GM23338 (cell line): ENCODE measurements around the gene LRIG1. TPM values are rescaled to one million over a fixed set of nuclear protein-coding genes. Genes with fewer than 3 reads are reported as not detected.

Experiments used
- ATAC-seq: fragments of 200-7000 bp; cut with Tn5 transposase; 3 replicates; pipeline ENCODE4 v1.9.1; 2020
- DNase-seq: peaks from one replicate; pipeline ENCODE4 v3.0.0-alpha.2; 2015; ENCODE audit warnings: low spot score
- H2AFZ ChIP-seq: fragments of 200-600 bp; sonication (generic); 2 replicates; pipeline ENCODE4 v1.8.0; 2016; ENCODE audit warnings: antibody characterized with exemption, mild to moderate bottlenecking, moderate library complexity
- H3F3A ChIP-seq: fragments of 200-600 bp; sonication (generic); replicated peaks from 2 replicates; pipeline ENCODE4 v1.8.0; 2017; ENCODE audit warnings: antibody characterized with exemption, mixed run types, low read depth
- H3K27ac ChIP-seq: fragments of 200-600 bp; sonication (generic); 2 replicates; pipeline ENCODE4 v1.6.1; 2016; ENCODE audit warnings: low read depth
- H3K27me3 ChIP-seq: fragments of 200-600 bp; sonication (generic); 2 replicates; pipeline ENCODE4 v1.8.0; 2016; ENCODE audit warnings: mild to moderate bottlenecking, mixed run types, moderate library complexity; ENCODE audit not compliant: insufficient read depth
- H3K36me3 ChIP-seq: fragments of 200-600 bp; sonication (generic); 2 replicates; pipeline ENCODE4 v1.8.0; 2016; ENCODE audit warnings: mild to moderate bottlenecking; ENCODE audit not compliant: insufficient read depth
- H3K4me1 ChIP-seq: fragments of 200-600 bp; sonication (generic); 2 replicates; pipeline ENCODE4 v1.8.0; 2016; ENCODE audit warnings: mild to moderate bottlenecking, moderate library complexity; ENCODE audit not compliant: insufficient read depth
- H3K4me2 ChIP-seq: fragments of 200-600 bp; sonication (generic); 2 replicates; pipeline ENCODE4 v1.7.1; 2017; ENCODE audit warnings: mixed run types
- H3K4me3 ChIP-seq: fragments of 200-600 bp; sonication (generic); 2 replicates; pipeline ENCODE4 v1.6.1; 2016; ENCODE audit warnings: mixed run types
- H3K79me2 ChIP-seq: fragments of 200-600 bp; sonication (generic); replicated peaks from 2 replicates; pipeline ENCODE4 v1.8.0; 2017; ENCODE audit warnings: mild to moderate bottlenecking; ENCODE audit not compliant: insufficient read depth
- H3K9me2 ChIP-seq: fragments of 200-600 bp; sonication (generic); 2 replicates; pipeline ENCODE4 v1.8.0; 2017; ENCODE audit not compliant: insufficient read depth
- H4K20me1 ChIP-seq: fragments of 200-600 bp; sonication (generic); replicated peaks from 2 replicates; pipeline ENCODE4 v1.8.0; 2017; ENCODE audit warnings: mild to moderate bottlenecking; ENCODE audit not compliant: insufficient read depth
- H3K27ac Mint-ChIP-seq: 2 replicates; pipeline ENCODE4 v1.8.0; 2020; ENCODE audit warnings: inconsistent platforms, mild to moderate bottlenecking, moderate library complexity, mixed read lengths
- H3K27me3 Mint-ChIP-seq: 3 replicates; pipeline ENCODE4 v1.8.0; 2022; ENCODE audit warnings: low read depth, mild to moderate bottlenecking, moderate library complexity, mixed read lengths, inconsistent platforms; ENCODE audit not compliant: insufficient read depth, poor library complexity
- H3K36me3 Mint-ChIP-seq: 3 replicates; pipeline ENCODE4 v1.8.0; 2021; ENCODE audit warnings: low read depth, mild to moderate bottlenecking, inconsistent platforms, moderate library complexity, mixed read lengths
- H3K4me1 Mint-ChIP-seq: 3 replicates; pipeline ENCODE4 v1.8.0; 2020; ENCODE audit warnings: mild to moderate bottlenecking, inconsistent platforms, mixed read lengths
- H3K4me3 Mint-ChIP-seq: 3 replicates; pipeline ENCODE4 v1.8.0; 2021; ENCODE audit warnings: moderate library complexity, mild to moderate bottlenecking, inconsistent platforms, mixed read lengths
- H3K9me3 Mint-ChIP-seq: 3 replicates; pipeline ENCODE4 v1.8.0; 2020; ENCODE audit warnings: moderate library complexity, mild to moderate bottlenecking, inconsistent platforms, mixed read lengths
- CREB1 ChIP-seq: fragments of 250-450 bp; sonication (Bioruptor Pico); IDR thresholded peaks from 2 replicates; pipeline ENCODE4 v1.5.0; 2020; ENCODE audit warnings: low read depth, mild to moderate bottlenecking, moderate library complexity
- CTCF ChIP-seq, 2 experiments: fragments of 200-600 bp in 1 of 2; sonication (generic) in 1 of 2; conservative IDR thresholded peaks; 2 replicates each; pipeline versions ENCODE4 v1.5.1 to v1.6.1; 2016 to 2017; ENCODE audit warnings: antibody characterized with exemption in 2 of 2, low read depth in 2 of 2, mild to moderate bottlenecking in 2 of 2, moderate library complexity in 1 of 2
- EZH2 ChIP-seq: fragments of 200-600 bp; sonication (generic); IDR thresholded peaks from one replicate; pipeline ENCODE4 v1.8.0; 2017; ENCODE audit warnings: antibody characterized with exemption, mild to moderate bottlenecking, low read depth; ENCODE audit not compliant: unreplicated experiment
- JUNB ChIP-seq: IDR thresholded peaks from one replicate; pipeline ENCODE4 v1.6.1; 2016; ENCODE audit warnings: antibody characterized with exemption; ENCODE audit not compliant: unreplicated experiment
- NANOG ChIP-seq: IDR thresholded peaks from 2 replicates; pipeline ENCODE4 v1.6.1; 2016; ENCODE audit warnings: antibody characterized with exemption, borderline replicate concordance
- POLR2AphosphoS5 ChIP-seq: IDR thresholded peaks from 2 replicates; pipeline ENCODE4 v1.6.1; 2016; ENCODE audit warnings: antibody characterized with exemption, low read depth
- STAT1 ChIP-seq: IDR thresholded peaks from one replicate; pipeline ENCODE4 v1.6.1; 2016; ENCODE audit warnings: antibody characterized with exemption; ENCODE audit not compliant: unreplicated experiment
- ZNF331 ChIP-seq: fragments of 250-450 bp; sonication (Bioruptor Pico); IDR thresholded peaks from 2 replicates; pipeline ENCODE4 v1.5.0; 2020; ENCODE audit warnings: low read depth, mild to moderate bottlenecking, moderate library complexity
- ZNF462 ChIP-seq: fragments of 250-450 bp; sonication (Bioruptor Pico); IDR thresholded peaks from 2 replicates; pipeline ENCODE4 v1.5.0; 2020; ENCODE audit warnings: mild to moderate bottlenecking, moderate library complexity
- polyA plus RNA-seq: library from polyadenylated mRNA; unstranded; fragments of >200 nt; fragmentation: Nextera tagmentation; extraction: Ambion mirVana; gene quantifications from 2 replicates; pipeline ENCODE4 v1.2.1, GENCODE V29; 2016
- total RNA-seq: library from RNA; depleted of rRNA; stranded (reverse); fragments of >200 nt; shearing (Covaris generic); gene quantifications from 2 replicates; pipeline ENCODE4 v1.2.3, GENCODE V29; 2014

LRIG1 gene
- total and polyA plus RNA-seq, 2 experiments from 2014 or later, result 40.0 to 134 TPM

- TF ChIP-seq CTCF (conservative IDR thresholded peaks at IDR 0.05; ENCODE audit: low read depth in 2 of 2) (no peak), EZH2 (no peak), POLR2AphosphoS5 (no peak), CREB1 (CRISPR knock-in tag) (no peak), NANOG (no peak), STAT1 (no peak), ZNF331 (CRISPR knock-in tag) (no peak), JUNB (no peak)
Measured at GRCh38 chr3:66414846-66415245, 86.0 kb downstream of the LRIG1 start (continued).

GRCh38 chr3:66413151-66413751 lies 87.6 kb downstream of the LRIG1 start:
- H3K27ac Mint-ChIP-seq, result no peak overlapping the region; the same call in 1 of the 2 replicates
- H3K36me3 Mint-ChIP-seq, result peaks cover 96% of the 10 kb centered on the region
- peaks cover 24% of the 10 kb centered on the region for H4K20me1 ChIP-seq
- H3K4me1 Mint-ChIP-seq, result peaks cover 70% of the 10 kb centered on the region
- H3K27me3 ChIP-seq, result no peaks in the 10 kb centered on the region
- H3K4me2 ChIP-seq, result no peak overlapping the region
- no peak overlapping the region for H3K4me3 ChIP-seq
- H2AFZ ChIP-seq, result no peak overlapping the region
- peak overlapping the region; percentile 59; the same call in 1 of the 2 replicates for H3K27ac ChIP-seq
- peaks cover 12% of the 10 kb centered on the region for H3K4me1 ChIP-seq
- no peak for TF ChIP-seq ZNF462
- H3K36me3 ChIP-seq, result peaks cover 39% of the 10 kb centered on the region
- no peak overlapping the region for H3K4me3 Mint-ChIP-seq
- H3F3A ChIP-seq, result 0 out of 2 replicates have a peak, but pooled peaks cover 4% of the 10 kb centered on the region
- H3K9me2 ChIP-seq, result no peaks in the 10 kb centered on the region
- no peak for ATAC-seq
- H3K27me3 Mint-ChIP-seq, result peaks cover 5% of the 10 kb centered on the region
- no peak for DNase-seq
- H3K79me2 ChIP-seq, result peaks cover 38% of the 10 kb centered on the region
- no peaks in the 10 kb centered on the region for H3K9me3 Mint-ChIP-seq
